SK-N-SH (cell line): ENCODE measurements around the gene PAM.

Source experiments
- CTCF ChIP-seq: fragments of 200-600 bp; sonication (generic); IDR thresholded peaks from 2 replicates; pipeline ENCODE4 v1.6.1; 2017; ENCODE audit warnings: antibody characterized with exemption, mild to moderate bottlenecking, moderate library complexity
- EZH2phosphoT487 ChIP-seq: fragments of 200-600 bp; sonication (generic); IDR thresholded peaks from 2 replicates; pipeline ENCODE4 v1.6.1; 2017; ENCODE audit warnings: low read depth, mixed run types, mild to moderate bottlenecking, antibody characterized with exemption, moderate library complexity, borderline replicate concordance
- GABPA ChIP-seq: IDR thresholded peaks from 2 replicates; pipeline ENCODE4 v1.4.0; 2012; ENCODE audit warnings: low read depth, mild to moderate bottlenecking
- NRF1 ChIP-seq: IDR thresholded peaks from 2 replicates; pipeline ENCODE4 v1.6.1; 2012; ENCODE audit warnings: low read depth, mild to moderate bottlenecking, low read length
- POLR2AphosphoS5 ChIP-seq: IDR thresholded peaks from 2 replicates; pipeline ENCODE4 v1.6.1; 2012; ENCODE audit warnings: low read depth, low read length
- TAF1 ChIP-seq: IDR thresholded peaks from 2 replicates; pipeline ENCODE4 v1.6.1; 2012; ENCODE audit warnings: low read depth, mild to moderate bottlenecking, low read length, moderate library complexity, borderline replicate concordance
- YY1 ChIP-seq: IDR thresholded peaks from 2 replicates; pipeline ENCODE4 v1.4.0; 2012; ENCODE audit warnings: low read depth, mild to moderate bottlenecking

GRCh38 chr5:102869230-102869629 lies 114.1 kb downstream of the PAM start:
- TF ChIP-seq CTCF, result no peak
- TF ChIP-seq YY1, result no peak
- no peak for TF ChIP-seq TAF1
- no peak for TF ChIP-seq GABPA
- no peak for TF ChIP-seq POLR2AphosphoS5
- TF ChIP-seq EZH2phosphoT487, result no peak
- no peak for TF ChIP-seq NRF1
